Tibial nerve (tissue), 4 donors: ENCODE measurements around the gene PDPN.

Experiments used
- CTCF ChIP-seq, 5 experiments: fragments of 200-600 bp in 3 of 5; fragments of 450-650 bp in 2 of 5; sonication (generic) in 3 of 5; IDR thresholded peaks; one replicate each; pipeline ENCODE4 v1.5.1; 2016 to 2019; ENCODE audit warnings: antibody characterized with exemption in 5 of 5, mild to moderate bottlenecking in 3 of 5, moderate library complexity in 2 of 5
- EP300 ChIP-seq, 2 donors: sonication (generic); formaldehyde crosslinking; IDR thresholded peaks; one replicate each; pipeline ENCODE4 v1.6.1; 2017; ENCODE audit warnings: antibody characterized with exemption in 2 of 2, mild to moderate bottlenecking in 1 of 2
- POLR2A ChIP-seq, 2 donors: fragments of 450-650 bp; IDR thresholded peaks; one replicate each; pipeline ENCODE4 v1.6.1; 2017; ENCODE audit warnings: antibody characterized with exemption in 2 of 2, mild to moderate bottlenecking in 2 of 2, moderate library complexity in 2 of 2

GRCh38 chr1:13663969-13664368, 80.3 kb downstream of the PDPN start:
- no peak for TF ChIP-seq CTCF (IDR thresholded peaks at IDR 0.05)
- TF ChIP-seq POLR2A (IDR thresholded peaks at IDR 0.05): no peak
- no peak for TF ChIP-seq EP300 (IDR thresholded peaks at IDR 0.05)
